HK-2 (cell line): ENCODE results near the gene SARS2.
"Not testable (repeated sequence)": the region's sequence is repeated elsewhere in the genome, so short reads cannot be mapped to it uniquely, and the experiment has no call there.

Experiments
- DNase-seq: peaks from one replicate; pipeline ENCODE4 v3.0.0-alpha.2; 2018; ENCODE audit not compliant: unreplicated experiment

The SARS2 gene

GRCh38 chr19:38946229-38947010, 15.9 kb upstream of the SARS2 start:
- no peak for DNase-seq

- no peak for DNase-seq
Observed at GRCh38 chr19:38945562-38946228, 15.1 kb upstream of the SARS2 start.

GRCh38 chr19:38944981-38945506, 14.5 kb upstream of the SARS2 start:
- DNase-seq, result no peak

- DNase-seq, result no peak
Observed at GRCh38 chr19:38942471-38943181, 12.1 kb upstream of the SARS2 start.

- DNase-seq, result no peak
Observed at GRCh38 chr19:38941979-38942378, 11.4 kb upstream of the SARS2 start.

- not testable (repeated sequence) for DNase-seq
Observed at GRCh38 chr19:38941466-38941865, 10.9 kb upstream of the SARS2 start.

- DNase-seq, result no peak
Observed at GRCh38 chr19:38939957-38940356, 9.4 kb upstream of the SARS2 start.

GRCh38 chr19:38933544-38933943, 3.0 kb upstream of the SARS2 start:
- DNase-seq, result no peak

GRCh38 chr19:38932425-38933179, 2.0 kb upstream of the SARS2 start:
- DNase-seq, result no peak

GRCh38 chr19:38931521-38931793, 894 bp upstream of the SARS2 start:
- DNase-seq, result no peak

GRCh38 chr19:38930776-38931520, 385 bp upstream of the SARS2 start, which contains the start of gene MRPS12:
TSS of gene MRPS12 (plus strand) at chr19:38930944. CDS start at chr19:38931295, 351 bp downstream.
- peak; percentile 99 for DNase-seq

GRCh38 chr19:38928391-38929001, 2.1 kb downstream of the SARS2 start:
- no peak for DNase-seq

- no peak for DNase-seq
Observed at GRCh38 chr19:38924388-38924787, 6.2 kb downstream of the SARS2 start.

GRCh38 chr19:38922482-38922881, 8.1 kb downstream of the SARS2 start:
- no peak for DNase-seq

- DNase-seq, result no peak
Observed at GRCh38 chr19:38921420-38922274, 8.9 kb downstream of the SARS2 start.

- no peak for DNase-seq
Observed at GRCh38 chr19:38920602-38921419, 9.8 kb downstream of the SARS2 start.

GRCh38 chr19:38919837-38920601, 10.5 kb downstream of the SARS2 start:
- no peak for DNase-seq

- no peak for DNase-seq
Observed at GRCh38 chr19:38918526-38918925, 12.0 kb downstream of the SARS2 start.
